HUDEP-2 (cell line): ENCODE measurements around the gene SRRD.
A peak's percentile ranks its signal among the peaks of the same experiment; 100 is the strongest.

ENCODE experiments used
- DNase-seq, 76 experiments: peaks; one replicate each; lab custom pipeline; 2025; ENCODE audit not compliant: unreplicated experiment in 76 of 76; lab: John Stamatoyannopoulos, UW

The SRRD gene

GRCh38 chr22:26483439-26484359 is at the start of gene SRRD, which contains the start of gene HPS4:
Gene SRRD (plus strand): TSS chr22:26483877. CDS start chr22:26483891, 14 bp downstream.
Gene HPS4 (minus strand): TSS chr22:26483783. CDS start chr22:26481762, 2,021 bp downstream.
- DNase-seq = peak in 73 of 76 experiments; percentile 48 to 88 (median 77)

DNA sequence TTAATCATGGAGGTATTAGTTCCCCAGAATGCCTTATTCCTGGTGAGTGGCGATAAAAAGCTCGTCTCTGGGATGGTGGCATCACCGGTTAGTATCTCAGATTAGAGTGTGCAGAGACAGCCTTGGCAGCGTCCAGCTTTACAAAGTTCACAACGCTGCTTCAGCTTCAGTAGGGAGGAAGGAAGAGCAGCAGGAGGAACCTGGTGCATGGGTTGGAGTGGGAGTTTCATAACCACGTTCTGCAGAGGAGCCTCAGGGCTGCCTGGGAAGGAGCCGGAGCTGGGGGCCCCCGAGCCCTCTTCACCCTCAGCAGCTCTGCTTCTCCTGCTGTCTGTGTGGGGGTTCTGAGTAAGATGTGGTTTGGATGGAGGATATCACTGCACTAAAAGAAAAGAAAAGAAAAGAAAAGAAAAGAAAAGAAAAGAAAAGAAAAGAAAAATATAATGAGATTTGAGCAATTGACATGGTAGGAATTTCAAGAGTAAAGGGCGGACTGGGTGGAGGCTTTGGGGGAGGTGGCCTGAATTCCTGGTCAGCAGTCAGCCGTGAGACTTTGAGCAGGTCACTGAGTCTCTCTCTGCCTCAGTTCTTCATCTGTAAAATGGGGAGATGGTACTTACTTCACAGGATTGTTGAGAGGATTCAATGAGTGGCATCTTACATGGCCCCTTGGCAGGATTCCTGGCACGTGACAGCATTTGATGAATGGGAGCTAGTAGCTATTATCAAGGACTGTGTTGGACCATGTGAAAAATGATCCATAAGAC is 48.2 kb upstream of the SRRD start:
- no peak for DNase-seq

GRCh38 chr22:26436903-26437515 is 46.7 kb upstream of the SRRD start:
- DNase-seq = no peak

- no peak for DNase-seq
These were observed 45.8 kb upstream of the SRRD start for GRCh38 chr22:26437694-26438392.

- peak in 3 of 76 experiments; percentile 16 to 39 (median 17) for DNase-seq
These were observed 44.9 kb upstream of the SRRD start for GRCh38 chr22:26438776-26439175.

DNA sequence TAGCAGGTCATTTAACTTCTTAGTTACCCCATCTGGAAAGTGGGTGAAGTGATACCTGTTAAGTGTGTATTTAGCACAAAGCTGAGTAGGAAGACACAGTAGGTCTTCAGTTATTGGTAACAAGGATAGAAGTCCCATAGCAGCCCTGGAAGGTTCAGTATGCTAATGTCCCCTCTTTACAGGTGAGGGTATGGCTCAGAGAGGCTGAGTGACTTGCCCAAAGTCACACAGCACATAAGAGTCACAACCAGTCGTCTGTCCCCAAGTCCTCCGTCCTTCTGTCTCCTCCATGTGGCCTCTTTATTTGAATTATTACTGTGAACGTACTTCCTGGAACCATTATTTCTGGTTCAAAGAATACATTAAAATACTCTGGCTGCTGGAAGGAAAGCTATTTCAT is 44.1 kb upstream of the SRRD start:
- no peak for DNase-seq

- no peak for DNase-seq
These were observed 41.5 kb upstream of the SRRD start for GRCh38 chr22:26442086-26442756.

DNA sequence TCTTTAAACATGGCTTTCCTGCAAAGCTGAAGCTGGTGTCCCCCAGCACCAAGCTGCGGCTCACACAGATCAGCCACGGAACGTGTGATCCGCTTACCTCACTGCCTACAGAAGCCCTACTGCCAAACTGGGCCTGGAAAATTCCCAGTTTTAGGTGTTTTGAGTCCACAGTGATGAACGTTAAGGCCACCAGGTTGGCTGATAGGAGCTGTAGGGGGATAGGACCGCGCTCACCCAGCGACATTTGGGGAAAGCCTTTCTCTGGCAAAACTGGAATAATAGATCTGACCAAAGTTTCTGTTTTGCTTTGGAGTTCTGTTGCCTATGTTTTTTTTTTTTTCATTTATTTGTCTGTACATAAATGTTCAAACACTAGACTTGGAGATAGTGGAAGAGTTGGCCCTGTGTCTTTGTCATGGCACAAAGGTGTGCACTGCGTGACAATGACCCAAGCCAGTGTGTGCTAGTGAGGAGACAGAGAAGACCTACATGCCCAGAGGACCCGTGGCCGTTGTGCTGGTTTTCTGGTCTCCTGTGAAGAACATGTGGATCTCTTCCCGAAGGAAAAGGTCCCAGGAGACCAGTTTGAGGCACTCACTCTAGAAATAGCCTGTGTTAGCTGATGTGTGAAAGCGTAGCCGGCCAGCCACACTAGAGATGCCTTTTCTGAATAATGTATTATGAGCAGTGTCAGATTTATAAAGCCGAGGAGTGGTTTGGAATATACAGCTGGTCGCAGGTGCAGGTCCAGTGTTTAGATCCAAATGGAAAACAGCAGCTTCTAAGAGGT is 39.6 kb upstream of the SRRD start:
- DNase-seq = no peak

GRCh38 chr22:26444777-26445176 is 38.9 kb upstream of the SRRD start:
- no peak for DNase-seq

GRCh38 chr22:26445577-26446275 is 38.0 kb upstream of the SRRD start:
- no peak for DNase-seq

- no peak for DNase-seq
These were observed 36.7 kb upstream of the SRRD start for GRCh38 chr22:26446808-26447515.

- no peak for DNase-seq
These were observed 35.9 kb upstream of the SRRD start for GRCh38 chr22:26447584-26448329.

DNA sequence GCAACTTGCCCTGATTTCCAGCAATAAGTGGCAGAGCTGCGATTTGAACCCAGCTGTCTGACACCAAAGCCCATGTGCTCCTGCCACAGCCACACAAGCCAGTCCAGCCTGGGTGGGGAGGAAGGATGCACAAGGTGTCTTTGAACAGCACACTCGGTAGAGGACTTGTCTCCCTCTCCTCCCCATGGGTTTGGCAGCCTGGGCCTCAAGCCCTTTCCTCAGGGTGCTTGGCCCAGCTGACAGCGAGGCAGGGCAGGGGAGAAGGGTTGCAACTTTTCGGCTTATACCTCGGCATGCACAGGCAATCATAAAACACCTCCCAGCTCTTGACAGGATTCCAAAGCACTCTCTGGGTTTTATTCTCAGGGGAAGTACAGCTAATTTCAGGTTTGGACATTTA is 35.3 kb upstream of the SRRD start:
- no peak for DNase-seq

DNA sequence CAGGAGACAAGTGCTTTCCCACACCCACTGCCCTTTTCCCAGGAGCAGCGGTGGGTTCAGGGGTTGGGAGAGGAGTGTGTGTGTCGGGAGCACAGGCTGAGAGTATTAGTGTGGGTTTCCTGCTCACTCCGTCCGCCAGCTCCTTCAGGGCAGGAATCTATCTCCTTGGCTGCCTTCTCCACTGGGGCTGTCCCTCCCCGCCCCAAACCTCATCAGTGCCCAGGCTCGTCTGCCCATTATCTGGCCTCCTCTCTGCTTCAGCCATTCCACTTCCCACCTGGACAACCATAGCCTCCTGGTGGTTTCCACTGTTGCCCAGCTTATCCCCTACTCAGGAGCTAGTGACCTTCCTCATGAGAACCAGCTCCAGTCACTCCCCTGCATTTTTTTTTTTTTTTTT is 34.7 kb upstream of the SRRD start:
- no peak for DNase-seq

GRCh38 chr22:26450453-26451185 is 33.1 kb upstream of the SRRD start:
- DNase-seq = no peak

DNA sequence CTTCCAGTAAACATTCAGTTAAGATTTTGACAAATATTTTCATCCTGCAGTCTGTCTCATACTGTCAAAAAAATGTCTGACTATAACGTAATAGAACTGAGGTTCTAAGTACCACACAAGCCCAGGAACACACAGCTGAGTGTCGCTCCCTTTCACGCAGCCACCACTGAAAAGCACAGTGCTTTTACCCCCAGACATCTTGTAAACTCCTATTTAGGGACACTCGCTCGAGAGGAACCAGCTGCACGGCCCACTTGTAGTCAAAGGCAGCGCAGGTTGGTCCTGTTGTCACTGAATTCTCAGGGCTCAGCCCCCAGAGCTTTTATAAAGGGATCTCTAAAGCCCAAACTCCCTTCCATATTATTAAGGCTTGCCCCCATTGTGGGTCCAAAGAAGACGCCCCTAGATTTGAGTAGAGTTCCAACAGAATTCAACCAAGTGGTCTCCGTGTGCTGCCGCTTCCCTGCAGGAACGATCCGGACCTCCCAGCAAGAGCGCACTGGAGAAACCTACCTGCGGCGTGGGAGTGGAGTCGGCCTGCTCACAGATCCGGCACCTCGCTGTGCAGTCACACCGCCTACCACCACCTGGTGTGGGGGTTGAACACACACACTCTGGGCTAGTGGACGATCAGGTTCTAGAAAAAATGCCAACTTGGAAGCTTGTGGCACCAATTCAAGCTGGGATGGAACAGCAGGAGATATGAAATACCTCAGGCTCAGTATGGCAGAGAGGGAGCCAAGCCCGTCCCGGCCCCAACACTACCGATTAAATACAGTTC is 31.3 kb upstream of the SRRD start:
- DNase-seq = no peak
